HG03064 (cell line): ENCODE measurements around the gene KRT8.
"Not testable (repeated sequence)": the region's sequence is repeated elsewhere in the genome, so short reads cannot be mapped to it uniquely, and the experiment has no call there.

ENCODE experiments used
- ATAC-seq: cut with Tn5 transposase; IDR thresholded peaks from one replicate; pipeline ENCODE4 v1.9.1; 2021; ENCODE audit warnings: low read depth; ENCODE audit not compliant: unreplicated experiment

KRT8 gene

GRCh38 chr12:52904509-52905300 is at the start of gene KRT8:
TSS of gene KRT8 (minus strand) at chr12:52905076. CDS start at chr12:52904981, 95 bp downstream.
- not testable (repeated sequence) for ATAC-seq

- no peak for ATAC-seq
Measured at GRCh38 chr12:52953181-52953841, 48.4 kb upstream of the KRT8 start.

DNA sequence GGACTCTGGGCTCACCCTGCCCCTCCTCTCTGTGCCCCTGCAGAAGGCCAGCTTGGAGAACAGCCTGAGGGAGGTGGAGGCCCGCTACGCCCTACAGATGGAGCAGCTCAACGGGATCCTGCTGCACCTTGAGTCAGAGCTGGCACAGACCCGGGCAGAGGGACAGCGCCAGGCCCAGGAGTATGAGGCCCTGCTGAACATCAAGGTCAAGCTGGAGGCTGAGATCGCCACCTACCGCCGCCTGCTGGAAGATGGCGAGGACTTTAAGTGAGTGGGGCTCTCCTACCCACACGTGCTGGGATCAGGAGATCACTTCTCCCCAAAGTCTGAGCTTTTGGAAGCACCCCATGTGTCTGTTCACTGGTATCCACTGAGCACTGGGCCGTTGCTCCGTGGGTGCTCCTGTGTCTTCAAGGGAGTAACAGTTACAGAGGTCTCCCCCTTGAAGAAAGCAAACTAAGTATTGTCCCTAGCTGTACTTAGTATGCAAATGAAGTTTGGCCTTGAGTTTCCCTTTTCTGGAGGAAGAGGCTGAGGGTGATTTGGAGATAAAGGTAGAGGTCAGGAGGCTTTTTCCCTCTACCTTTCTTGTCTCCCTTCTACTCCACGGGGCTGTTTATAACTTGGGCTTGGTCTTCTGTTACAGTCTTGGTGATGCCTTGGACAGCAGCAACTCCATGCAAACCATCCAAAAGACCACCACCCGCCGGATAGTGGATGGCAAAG is 47.4 kb upstream of the KRT8 start:
- ATAC-seq: no peak

DNA sequence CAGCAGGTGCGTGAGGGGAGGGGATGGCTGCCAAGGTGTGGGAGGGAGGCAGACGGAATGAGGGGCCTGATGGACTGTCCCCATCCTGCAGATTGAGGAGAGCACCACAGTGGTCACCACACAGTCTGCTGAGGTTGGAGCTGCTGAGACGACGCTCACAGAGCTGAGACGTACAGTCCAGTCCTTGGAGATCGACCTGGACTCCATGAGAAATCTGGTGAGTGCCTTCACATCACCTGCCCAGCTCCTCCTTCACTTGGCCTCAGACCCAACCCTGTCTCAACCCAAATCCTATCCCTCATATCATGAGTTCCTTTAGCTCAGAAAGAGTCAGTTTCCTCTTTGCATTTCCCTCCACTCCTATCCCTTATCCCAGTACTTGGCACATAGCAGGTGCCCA is 46.8 kb upstream of the KRT8 start:
- no peak for ATAC-seq

DNA sequence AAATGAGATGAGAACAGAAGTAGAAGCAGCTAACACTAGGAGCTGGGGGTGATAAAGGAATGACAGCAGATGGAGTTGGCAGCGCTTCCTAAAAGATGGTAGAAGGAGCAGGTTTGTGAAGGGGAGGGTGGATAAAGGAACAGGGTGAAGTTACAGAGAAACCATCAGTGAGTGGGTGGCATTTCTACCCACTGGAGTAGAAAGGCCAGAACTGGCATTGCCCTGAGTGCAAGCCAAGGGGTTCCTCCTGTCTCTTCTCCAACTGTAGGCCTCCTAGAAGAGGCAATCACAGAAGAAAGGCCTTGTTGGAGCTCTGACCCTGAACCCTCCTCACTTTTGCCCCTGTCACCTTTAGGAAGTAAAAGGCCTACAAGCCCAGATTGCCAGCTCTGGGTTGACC is 46.2 kb upstream of the KRT8 start:
- ATAC-seq: no peak

DNA sequence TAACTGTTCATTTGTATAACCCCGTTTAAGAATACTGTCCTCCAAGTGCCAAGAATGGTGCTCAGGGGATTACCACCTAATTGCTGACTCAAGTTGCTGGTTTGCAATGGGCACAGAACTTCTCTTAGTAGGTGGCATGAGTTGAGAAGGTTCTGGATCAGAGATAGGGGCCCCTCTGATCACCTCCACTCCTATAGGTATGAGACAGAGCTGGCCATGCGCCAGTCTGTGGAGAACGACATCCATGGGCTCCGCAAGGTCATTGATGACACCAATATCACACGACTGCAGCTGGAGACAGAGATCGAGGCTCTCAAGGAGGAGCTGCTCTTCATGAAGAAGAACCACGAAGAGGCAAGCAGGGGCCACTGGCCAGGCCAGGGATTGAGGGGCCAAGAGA is 45.7 kb upstream of the KRT8 start:
- ATAC-seq: no peak

- ATAC-seq: no peak
Measured at GRCh38 chr12:52949413-52950331, 44.8 kb upstream of the KRT8 start.

DNA sequence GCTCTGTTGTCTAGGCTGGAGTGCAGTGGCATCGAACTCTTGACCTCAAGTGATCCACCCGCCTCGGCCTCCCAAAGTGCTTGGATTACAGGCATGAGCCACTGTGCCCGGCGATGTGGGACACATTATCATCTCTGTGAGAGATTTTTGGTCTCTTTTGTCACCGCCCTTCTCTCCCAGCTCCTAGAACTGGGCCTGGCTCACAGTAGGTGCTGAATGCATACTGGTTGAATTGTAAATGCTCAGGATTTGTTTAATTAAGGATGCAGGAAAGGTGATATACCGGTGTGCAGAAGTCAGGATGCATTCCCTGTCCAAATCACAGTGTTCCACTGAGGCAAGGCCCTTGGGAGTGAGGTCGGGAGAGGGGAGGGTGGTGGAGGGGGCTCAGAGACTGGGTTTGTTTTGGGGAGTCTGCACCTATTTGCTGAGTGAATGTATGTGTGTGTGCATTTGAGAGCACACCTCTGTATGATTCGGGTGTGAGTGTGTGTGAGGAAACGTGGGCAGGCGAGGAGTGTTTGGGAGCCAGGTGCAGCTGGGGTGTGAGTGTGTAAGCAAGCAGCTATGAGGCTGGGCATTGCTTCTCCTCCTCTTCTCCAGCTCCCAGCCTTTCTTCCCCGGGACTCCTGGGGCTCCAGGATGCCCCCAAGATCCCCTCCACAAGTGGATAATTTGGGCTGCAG is 43.0 kb upstream of the KRT8 start:
- ATAC-seq: no peak

GRCh38 chr12:52946797-52947547 is 42.1 kb upstream of the KRT8 start:
- no peak for ATAC-seq

DNA sequence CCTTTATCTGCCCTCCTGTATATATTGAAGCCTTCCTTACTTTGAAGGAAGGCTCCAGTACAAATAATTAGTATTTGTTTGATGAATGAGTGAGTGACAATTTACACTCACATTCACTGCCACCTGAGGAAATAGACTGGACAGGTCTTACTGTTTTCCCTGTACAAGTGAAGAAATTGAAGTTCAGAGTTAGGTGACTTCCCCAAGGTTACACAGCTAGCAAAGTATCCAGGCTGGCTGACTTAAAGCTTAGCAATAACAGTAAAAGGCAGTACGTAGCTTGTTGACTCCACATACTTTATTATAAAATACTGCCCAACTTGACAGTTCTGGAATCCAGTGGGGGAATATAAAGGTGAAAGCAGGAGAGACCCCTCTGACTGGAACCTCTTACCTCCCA is 41.5 kb upstream of the KRT8 start:
- no peak for ATAC-seq

DNA sequence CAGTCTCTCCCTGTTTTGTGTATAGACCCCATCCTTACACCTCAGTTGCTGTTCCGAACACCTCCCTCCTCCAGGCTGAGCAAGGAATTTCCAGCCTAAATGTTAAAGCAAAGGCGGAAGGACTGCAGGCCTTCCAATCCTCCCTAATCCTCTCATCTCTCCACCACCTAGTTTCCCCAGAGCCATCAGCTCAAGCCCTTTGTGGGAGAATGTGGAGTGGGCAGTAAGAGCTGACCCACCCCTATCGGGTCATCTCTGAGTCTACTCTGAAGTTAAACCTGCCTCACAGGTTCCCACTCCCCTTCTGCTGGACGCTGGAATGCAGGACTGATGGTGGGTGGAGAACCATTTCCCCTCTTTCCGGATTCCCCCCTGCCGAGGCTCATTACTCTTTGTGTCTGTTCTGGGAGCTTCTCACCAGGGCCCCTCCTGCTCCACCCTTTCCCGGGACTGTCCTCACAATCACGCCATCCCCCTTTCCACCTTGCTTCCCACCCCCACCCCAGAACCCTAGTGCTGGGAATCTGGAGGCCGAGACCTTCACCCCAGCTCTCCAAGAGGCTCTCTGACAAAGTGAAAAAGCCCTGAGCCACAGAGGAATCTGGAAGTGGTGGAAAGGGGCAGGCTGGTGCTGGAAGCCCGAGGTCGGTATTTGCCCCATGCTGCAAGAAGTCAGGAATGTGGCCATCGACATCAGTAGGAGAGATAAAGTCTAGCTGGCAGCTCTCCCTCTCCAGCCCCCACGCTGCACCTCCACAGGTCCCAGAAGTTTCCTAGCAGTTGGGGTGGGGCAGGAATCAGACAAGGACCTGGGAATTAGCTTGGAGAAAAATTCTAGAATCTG is 40.7 kb upstream of the KRT8 start:
- ATAC-seq: no peak

DNA sequence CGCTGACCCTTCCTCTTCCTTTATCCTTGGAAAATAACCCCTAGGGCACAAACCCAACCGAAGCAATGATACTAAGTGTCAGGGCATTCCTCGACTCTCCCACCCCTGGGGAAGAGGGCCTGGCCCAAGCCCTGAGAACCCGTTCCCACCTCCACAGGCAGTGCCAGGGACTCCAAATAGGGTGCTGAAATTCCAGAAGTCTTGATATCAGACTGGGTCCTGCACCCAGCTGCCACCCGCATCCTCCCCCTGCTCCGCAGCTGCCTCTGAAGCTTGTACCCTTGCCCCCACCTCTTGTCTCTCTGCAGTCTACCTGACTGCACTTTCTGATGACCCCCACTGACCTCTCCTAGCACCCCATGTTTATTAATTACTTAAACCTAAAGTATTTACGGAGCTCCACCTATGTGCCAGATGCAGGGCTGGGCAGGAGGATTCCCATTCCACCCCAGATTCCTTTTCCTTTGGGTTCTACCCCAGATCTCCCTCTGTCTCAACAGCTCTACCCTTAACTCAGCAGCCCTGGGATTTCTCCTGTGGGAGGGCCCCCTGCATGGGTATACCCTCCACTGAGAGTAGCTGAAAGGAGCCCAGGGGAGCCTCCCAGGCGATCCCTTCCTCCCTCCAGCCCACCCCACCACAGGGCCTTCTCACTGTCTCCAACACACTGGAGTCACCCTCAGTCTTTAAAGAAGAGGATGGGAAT is 40.0 kb upstream of the KRT8 start:
- ATAC-seq: no peak

GRCh38 chr12:52942901-52943181 is 38.0 kb upstream of the KRT8 start:
- no peak for ATAC-seq

- ATAC-seq: no peak
Measured at GRCh38 chr12:52942066-52942900, 37.4 kb upstream of the KRT8 start.

DNA sequence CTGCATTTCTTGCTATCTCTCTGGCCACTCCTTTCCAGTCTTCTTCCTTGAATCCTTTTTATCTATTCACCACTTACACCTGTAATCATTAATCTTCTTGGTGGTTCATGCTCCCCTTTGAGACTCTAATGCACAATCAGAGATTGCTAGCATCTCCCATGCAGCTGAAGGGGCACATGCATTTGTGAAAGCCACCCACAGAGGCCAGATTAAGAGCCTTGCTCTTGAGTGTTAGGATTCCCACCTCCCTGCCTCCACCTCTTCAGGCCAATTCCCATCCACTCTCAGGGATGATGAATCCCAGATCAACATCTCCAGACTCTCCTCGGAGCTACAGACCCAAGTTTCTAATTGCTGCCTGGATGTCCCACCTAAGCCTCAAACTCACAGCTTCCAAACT is 24.7 kb upstream of the KRT8 start:
- ATAC-seq: no peak

DNA sequence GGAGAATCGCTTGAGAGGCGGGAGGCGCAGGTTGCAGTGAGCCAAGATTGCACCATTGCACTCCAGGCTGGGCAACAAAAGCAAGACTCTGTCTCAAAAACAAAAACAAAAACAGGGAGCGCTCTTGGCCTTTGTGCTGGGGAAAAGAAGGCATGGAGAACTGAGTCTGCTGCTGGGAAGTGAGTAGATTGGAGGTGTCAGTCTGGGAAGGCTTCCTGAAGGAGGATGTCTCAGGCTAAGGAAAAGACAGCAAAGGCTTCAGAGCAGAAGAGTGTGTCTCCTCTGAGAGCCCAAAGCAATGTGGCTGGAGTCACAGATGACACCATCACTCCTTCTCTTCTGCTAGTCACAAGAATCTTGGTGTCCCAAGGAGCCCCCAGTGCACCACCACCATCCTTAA is 23.1 kb upstream of the KRT8 start:
- ATAC-seq: no peak

DNA sequence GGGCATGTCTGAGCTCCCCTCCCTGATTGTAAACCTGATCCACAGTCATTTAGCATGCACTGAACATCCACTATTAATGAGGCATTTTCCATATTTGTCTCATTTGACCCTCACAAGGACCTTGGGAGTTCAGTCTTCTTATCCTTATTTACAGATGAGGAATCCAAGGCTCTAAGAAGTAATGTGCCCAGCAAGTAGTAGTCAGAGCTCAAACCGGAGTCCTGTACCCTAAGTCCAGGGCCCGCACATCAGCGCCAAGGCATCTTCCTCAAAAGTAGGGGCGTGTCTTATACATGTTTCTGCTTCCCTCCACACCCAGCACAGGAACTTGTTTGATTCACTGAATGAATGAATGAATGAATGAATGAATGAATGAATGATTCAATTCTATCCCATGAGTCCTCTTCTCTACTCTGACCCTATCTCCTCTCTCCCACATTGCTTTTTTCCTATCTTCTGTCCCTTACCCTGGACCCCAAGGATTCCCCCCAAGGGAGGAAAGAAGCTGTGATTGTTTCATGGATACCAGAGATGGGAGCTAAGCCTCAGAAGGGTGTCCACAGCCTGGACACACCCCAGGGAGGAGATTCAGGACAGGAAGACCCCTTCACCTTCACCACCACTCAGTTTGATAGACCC is 21.8 kb upstream of the KRT8 start:
- ATAC-seq: no peak
